ENCODE results near the gene WNT8B. TPM values are rescaled to one million over a fixed set of nuclear protein-coding genes. Genes with fewer than 3 reads are reported as not detected.

WNT8B gene
- total and polyA plus RNA-seq, 2 of the 13 experiments (the other 11 are each of a cell fraction or from before 2014, with no cell fraction given): 0.07 to 0.20 TPM

DNA sequence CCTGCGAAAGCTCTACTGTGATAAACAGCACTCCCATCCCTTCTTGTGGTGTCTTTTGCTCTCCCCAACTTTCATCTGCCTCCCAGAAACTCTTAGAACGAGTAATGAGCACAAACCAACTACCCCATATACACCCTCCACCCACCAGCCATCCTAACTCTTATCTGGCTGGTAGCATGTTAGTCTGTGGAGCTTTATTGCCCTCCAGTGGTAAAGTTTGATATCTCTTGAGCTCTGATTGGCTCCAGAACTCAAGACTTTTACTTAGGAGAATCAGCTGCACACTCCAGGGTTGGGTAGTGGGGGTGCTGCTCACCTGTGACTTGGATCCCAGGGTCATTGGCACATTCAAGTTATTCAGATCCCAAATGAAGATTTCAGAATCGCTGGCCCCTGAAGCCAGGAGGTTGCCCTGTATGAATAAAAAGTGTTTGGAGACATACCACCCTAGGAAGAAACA, 45.9 kb downstream of the WNT8B start:
- TF ChIP-seq NFYC (CRISPR knock-in tag; IDR thresholded peaks at IDR 0.05) (peak; percentile 38; the same call in 1 of the 2 replicates), SMC3 (IDR thresholded peaks at IDR 0.05; ENCODE audit: low read length) (peak; percentile 63; the same call in 1 of the 2 replicates), ASH2L (IDR thresholded peaks at IDR 0.05; ENCODE audit: insufficient read length, low read depth, low read length) (no peak), RAD21 (CRISPR knock-in tag; IDR thresholded peaks at IDR 0.05) (peak; percentile 69), RBAK (CRISPR knock-in tag; IDR thresholded peaks at IDR 0.05) (no peak), NFYB (CRISPR knock-in tag; IDR thresholded peaks at IDR 0.05) (0 out of 2 replicates have a peak, but pooled peaks have one; percentile 40), STAG1 (CRISPR knock-in tag; IDR thresholded peaks at IDR 0.05) (peak; percentile 84)
- TF ChIP-seq, protein P1, sequence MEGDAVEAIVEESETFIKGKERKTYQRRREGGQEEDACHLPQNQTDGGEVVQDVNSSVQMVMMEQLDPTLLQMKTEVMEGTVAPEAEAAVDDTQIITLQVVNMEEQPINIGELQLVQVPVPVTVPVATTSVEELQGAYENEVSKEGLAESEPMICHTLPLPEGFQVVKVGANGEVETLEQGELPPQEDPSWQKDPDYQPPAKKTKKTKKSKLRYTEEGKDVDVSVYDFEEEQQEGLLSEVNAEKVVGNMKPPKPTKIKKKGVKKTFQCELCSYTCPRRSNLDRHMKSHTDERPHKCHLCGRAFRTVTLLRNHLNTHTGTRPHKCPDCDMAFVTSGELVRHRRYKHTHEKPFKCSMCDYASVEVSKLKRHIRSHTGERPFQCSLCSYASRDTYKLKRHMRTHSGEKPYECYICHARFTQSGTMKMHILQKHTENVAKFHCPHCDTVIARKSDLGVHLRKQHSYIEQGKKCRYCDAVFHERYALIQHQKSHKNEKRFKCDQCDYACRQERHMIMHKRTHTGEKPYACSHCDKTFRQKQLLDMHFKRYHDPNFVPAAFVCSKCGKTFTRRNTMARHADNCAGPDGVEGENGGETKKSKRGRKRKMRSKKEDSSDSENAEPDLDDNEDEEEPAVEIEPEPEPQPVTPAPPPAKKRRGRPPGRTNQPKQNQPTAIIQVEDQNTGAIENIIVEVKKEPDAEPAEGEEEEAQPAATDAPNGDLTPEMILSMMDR (CRISPR knock-in tag; IDR thresholded peaks at IDR 0.05): peak; percentile 77
- ATAC-seq (peak; percentile 93), DNase-seq (ENCODE audit: low spot score) (peak; percentile 56), FAIRE-seq (peak; percentile 72)
- Histone ChIP-seq H3K36me3 (replicated peaks in 1 of 2; ENCODE audit: control insufficient read depth in 1 of 2, insufficient read depth in 2 of 2, low read length in 2 of 2) (no peaks in the 10 kb centered on the region), H4K20me1 (ENCODE audit: insufficient read depth, low read length) (no peaks in the 10 kb centered on the region), H3K4me3 (replicated peaks in 1 of 3; ENCODE audit: insufficient read depth in 1 of 3, low read depth in 2 of 3, low read length in 3 of 3) (no peak overlapping the region), H3K4me2 (ENCODE audit: low read depth, low read length) (no peak overlapping the region), H2AFZ (ENCODE audit: low read length) (no peak overlapping the region), H3K27me3 (ENCODE audit: control insufficient read depth in 1 of 2, insufficient read depth in 2 of 2, low read length in 2 of 2) (no peaks in the 10 kb centered on the region), H3K79me2 (ENCODE audit: insufficient read depth, low read length) (no peaks in the 10 kb centered on the region), H3K9me3 (ENCODE audit: low read length) (no peaks in the 10 kb centered on the region), H3K4me1 (ENCODE audit: insufficient read depth, low read length) (peaks cover 7% of the 10 kb centered on the region; the same call in 1 of the 2 replicates), H3K9ac (ENCODE audit: insufficient read depth, low read depth, low read length) (no peak overlapping the region), H3K27ac (ENCODE audit: extremely low read length, insufficient read depth, low read length) (no peak overlapping the region)
- 41% methylated on average over 3 of the region's 3 CpGs for WGBS (ENCODE audit: low lambda C conversion rate)
- intact Hi-C loops (cut with micrococcal nuclease; ENCODE audit: unreplicated experiment): loop anchor here (1.0 to 2.0 kb wide), 2 partner anchors 75 to 170 kb away; no protein-coding TSS in a partner anchor
- BruUV-seq (replicated peaks): no TSS peak
- POLR2A ChIA-PET: no interaction called here
- in situ Hi-C loops (cut with HindIII; ENCODE audit: extremely low pct_ligation_motif_present, low pct_unique_long_range_greater_than_20kb): loop anchor here (5.0 kb wide), 2 partner anchors 71 to 166 kb away; no protein-coding TSS in a partner anchor
- CTCF ChIA-PET (ENCODE audit: low intra/inter-chr PET ratio, low total read pairs): interaction anchor here (0.9 to 2.7 kb wide), 3 partner anchors 75 to 170 kb away, joined by 3 to 26 read pairs (median 7); no protein-coding TSS in a partner anchor

Data from HepG2 (cell line).